IMR-90 (cell line): ENCODE results near the gene ZNF518B. TPM values are rescaled to one million over a fixed set of nuclear protein-coding genes. Genes with fewer than 3 reads are reported as not detected.

ENCODE experiments used
- ATAC-seq: fragments of 200-7000 bp; cut with Tn5 transposase; 2 replicates; pipeline ENCODE4 v1.9.1; 2020; ENCODE audit warnings: low read depth, mild to moderate bottlenecking, moderate library complexity
- BruUV-seq: library from RNA; stranded (reverse); fragments of 400-500 nt; replicated peaks from 2 replicates; lab custom pipeline; 2021; lab: Mats Ljungman, UMichigan
- CTCF ChIA-PET: fragments of 300-600 bp; formaldehyde crosslinking; extraction: SDS; loops from one replicate; lab custom pipeline; 2021; ENCODE audit warnings: antibody characterized with exemption; lab: Yijun Ruan, JAX
- POLR2A ChIA-PET: fragments of 300-600 bp; sonication (Branson Sonifier 250); formaldehyde crosslinking; loops from one replicate; lab custom pipeline; 2022; ENCODE audit warnings: antibody characterized with exemption; ENCODE audit not compliant: unreplicated experiment; lab: Charles Lee
- DNase-seq: peaks from one replicate; pipeline ENCODE4 v3.0.0; 2013
- H2AFZ ChIP-seq: replicated peaks from 2 replicates; pipeline ENCODE3; 2013; ENCODE audit warnings: low read length, mild to moderate bottlenecking; ENCODE audit not compliant: poor library complexity
- H2AK5ac ChIP-seq: 2 replicates; pipeline ENCODE4 v1.6.1; 2013; ENCODE audit warnings: low read depth, low read length, inconsistent platforms
- H2AK9ac ChIP-seq: replicated peaks from 2 replicates; pipeline ENCODE3; 2013; ENCODE audit warnings: mild to moderate bottlenecking, low read depth, low read length, moderate library complexity; ENCODE audit not compliant: poor library complexity
- H2BK120ac ChIP-seq: 2 replicates; pipeline ENCODE4 v1.6.1; 2013; ENCODE audit warnings: low read depth, low read length, inconsistent platforms
- H2BK15ac ChIP-seq: 3 replicates; pipeline ENCODE4 v1.6.1; 2013; ENCODE audit warnings: low read depth, low read length, inconsistent platforms
- H2BK20ac ChIP-seq: 2 replicates; pipeline ENCODE4 v1.6.1; 2013; ENCODE audit warnings: low read depth, mild to moderate bottlenecking, inconsistent platforms, low read length, moderate library complexity
- H2BK5ac ChIP-seq: 2 replicates; pipeline ENCODE4 v1.6.1; 2013; ENCODE audit warnings: mild to moderate bottlenecking, low read depth, low read length, inconsistent platforms; ENCODE audit not compliant: poor library complexity, severe bottlenecking
- H3K14ac ChIP-seq: replicated peaks from 2 replicates; pipeline ENCODE4 v1.6.1; 2013; ENCODE audit warnings: low read depth, low read length, inconsistent platforms
- H3K18ac ChIP-seq: 2 replicates; pipeline ENCODE4 v1.6.1; 2013; ENCODE audit warnings: low read depth, low read length, control low read depth
- H3K23ac ChIP-seq: 2 replicates; pipeline ENCODE4 v1.6.1; 2013; ENCODE audit warnings: low read depth, low read length, inconsistent platforms
- H3K27ac ChIP-seq: 2 replicates; pipeline ENCODE4 v1.5.1; 2013; ENCODE audit warnings: mild to moderate bottlenecking, control low read depth, low read length; ENCODE audit not compliant: insufficient read depth
- H3K27me3 ChIP-seq: 2 replicates; pipeline ENCODE4 v1.6.1; 2013; ENCODE audit warnings: low read length; ENCODE audit not compliant: control insufficient read depth, insufficient read depth
- H3K36me3 ChIP-seq: 2 replicates; pipeline ENCODE4 v1.6.1; 2013; ENCODE audit warnings: low read length, mixed read lengths; ENCODE audit not compliant: control insufficient read depth, insufficient read depth
- H3K4ac ChIP-seq: 2 replicates; pipeline ENCODE4 v1.6.1; 2013; ENCODE audit warnings: low read depth, low read length, inconsistent platforms
- H3K4me1 ChIP-seq: 2 replicates; pipeline ENCODE4 v1.6.1; 2013; ENCODE audit warnings: low read length, mixed read lengths; ENCODE audit not compliant: control insufficient read depth, insufficient read depth
- H3K4me2 ChIP-seq: 2 replicates; pipeline ENCODE4 v1.6.1; 2013; ENCODE audit warnings: low read depth, mild to moderate bottlenecking, control low read depth, low read length, moderate library complexity
- H3K4me3 ChIP-seq: 2 replicates; pipeline ENCODE4 v1.5.1; 2013; ENCODE audit warnings: low read depth, mild to moderate bottlenecking, control low read depth, low read length, moderate library complexity; ENCODE audit not compliant: insufficient read depth
- H3K56ac ChIP-seq: 2 replicates; pipeline ENCODE4 v1.6.1; 2013; ENCODE audit warnings: low read length, inconsistent platforms; ENCODE audit not compliant: insufficient read depth; ENCODE audit errors: extremely low read depth
- H3K79me1 ChIP-seq, 2 experiments: 2 replicates each; pipeline ENCODE4 v1.6.1; 2013; ENCODE audit warnings: low read length in 2 of 2, inconsistent platforms in 1 of 2, low read depth in 1 of 2
- H3K9ac ChIP-seq: 2 replicates; pipeline ENCODE4 v1.6.1; 2013; ENCODE audit warnings: low read depth, low read length, control low read depth
- H3K9me1 ChIP-seq: 2 replicates; pipeline ENCODE4 v1.6.1; 2013; ENCODE audit warnings: low read length, inconsistent platforms; ENCODE audit not compliant: insufficient read depth
- H3K9me3 ChIP-seq: 2 replicates; pipeline ENCODE4 v1.6.1; 2013; ENCODE audit warnings: low read length; ENCODE audit not compliant: control insufficient read depth, insufficient read depth
- H4K20me1 ChIP-seq: 2 replicates; pipeline ENCODE4 v1.6.1; 2013; ENCODE audit warnings: low read length, inconsistent platforms; ENCODE audit not compliant: insufficient read depth
- H4K5ac ChIP-seq: 2 replicates; pipeline ENCODE4 v1.6.1; 2013; ENCODE audit warnings: mild to moderate bottlenecking, low read depth, low read length, control low read depth
- H4K8ac ChIP-seq, 2 experiments: 2 replicates each; pipeline ENCODE4 v1.6.1; 2013; ENCODE audit warnings: low read depth in 2 of 2, low read length in 2 of 2, control low read depth in 1 of 2, inconsistent platforms in 1 of 2
- H4K91ac ChIP-seq: 2 replicates; pipeline ENCODE4 v1.6.1; 2013; ENCODE audit warnings: low read depth, low read length, inconsistent platforms; ENCODE audit not compliant: insufficient read depth
- BHLHE40 ChIP-seq: fragments of 150-350 bp; IDR thresholded peaks from 2 replicates; pipeline ENCODE4 v1.6.1; 2016; ENCODE audit warnings: mild to moderate bottlenecking, low read depth, low read length
- CEBPB ChIP-seq: IDR thresholded peaks from 2 replicates; pipeline ENCODE4 v1.6.1; 2012; ENCODE audit warnings: low read depth, low read length, improper control_type of control experiment
- CHD1 ChIP-seq: IDR thresholded peaks from 2 replicates; pipeline ENCODE4 v1.6.1; 2012; ENCODE audit warnings: low read depth, low read length, improper control_type of control experiment
- FOS ChIP-seq: fragments of 150-350 bp; IDR thresholded peaks from 2 replicates; pipeline ENCODE4 v1.6.1; 2016; ENCODE audit warnings: low read depth, low read length
- MAFK ChIP-seq: IDR thresholded peaks from 2 replicates; pipeline ENCODE4 v1.6.1; 2012; ENCODE audit warnings: low read depth, low read length, improper control_type of control experiment
- MAZ ChIP-seq: IDR thresholded peaks from 2 replicates; pipeline ENCODE4 v1.6.1; 2012; ENCODE audit warnings: low read depth, mild to moderate bottlenecking, low read length, improper control_type of control experiment, moderate library complexity, borderline replicate concordance
- MXI1 ChIP-seq: IDR thresholded peaks from 2 replicates; pipeline ENCODE4 v1.6.1; 2012; ENCODE audit warnings: low read depth, mild to moderate bottlenecking, low read length, moderate library complexity, borderline replicate concordance
- NFE2L2 ChIP-seq: fragments of 150-350 bp; IDR thresholded peaks from 2 replicates; pipeline ENCODE4 v1.6.1; 2016; ENCODE audit warnings: low read depth, mild to moderate bottlenecking, low read length
- POLR2A ChIP-seq: IDR thresholded peaks from 2 replicates; pipeline ENCODE4 v1.6.1; 2012; ENCODE audit warnings: mild to moderate bottlenecking, low read depth, low read length
- RAD21 ChIP-seq: IDR thresholded peaks from 2 replicates; pipeline ENCODE4 v1.6.1; 2012; ENCODE audit warnings: low read length, improper control_type of control experiment
- RCOR1 ChIP-seq: IDR thresholded peaks from 2 replicates; pipeline ENCODE4 v1.6.1; 2012; ENCODE audit warnings: mild to moderate bottlenecking, low read length, improper control_type of control experiment; ENCODE audit not compliant: insufficient replicate concordance
- RFX5 ChIP-seq: IDR thresholded peaks from 2 replicates; pipeline ENCODE4 v1.8.0; 2012; ENCODE audit warnings: low read depth, mild to moderate bottlenecking, low read length, moderate library complexity
- SMC3 ChIP-seq: fragments of 150-350 bp; IDR thresholded peaks from 2 replicates; pipeline ENCODE4 v1.6.1; 2016; ENCODE audit warnings: low read depth, mild to moderate bottlenecking, antibody characterized with exemption, low read length, moderate library complexity
- WGBS, 2 experiments: methylation state at CpG; one replicate each; pipeline versions ENCODE4 v1.1.5 to v1.1.7; 2013; ENCODE audit warnings: missing lambda C conversion rate in 2 of 2; ENCODE audit not compliant: insufficient read length in 1 of 2; ENCODE audit errors: extremely low coverage in 2 of 2; 5-methylcytosine and 5-hydroxymethylcytosine counted together
- dilution Hi-C: fragments of 300-500 bp; cut with HindIII; formaldehyde crosslinking; loops from one replicate; pipeline ENCODE4 v1.14.3; 2018; ENCODE audit warnings: low sequenced_read_pairs; ENCODE audit not compliant: unreplicated experiment
- in situ Hi-C: fragments of 300-500 bp; cut with MboI; formaldehyde crosslinking; loops from 3 replicates; pipeline ENCODE4 v1.14.3; 2019; ENCODE audit warnings: low sequenced_read_pairs, inconsistent platforms, mixed read lengths
- intact Hi-C: fragments of 100-400 bp; cut with micrococcal nuclease; formaldehyde crosslinking; loops from 2 replicates; pipeline ENCODE4 v1.10.0; 2022
- polyA plus RNA-seq, 3 experiments: library from polyadenylated mRNA; depleted of rRNA; stranded (reverse); fragments of >200 nt; gene quantifications; 2 replicates each; pipeline ENCODE4 v1.2.3, GENCODE V29; 2012; ENCODE audit warnings: low replicate concordance in 1 of 3
- total RNA-seq: library from RNA; depleted of rRNA; stranded (reverse); fragments of >200 nt; gene quantifications from 2 replicates; pipeline ENCODE4 v1.2.3, GENCODE V29; 2012
- TF ChIP-seq, protein P1 (sequence below): fragments of 150-350 bp; IDR thresholded peaks from 2 replicates; pipeline ENCODE4 v1.6.1; 2016; ENCODE audit warnings: low read depth, mild to moderate bottlenecking, low read length, moderate library complexity, borderline replicate concordance
- TF ChIP-seq, protein P2 (sequence below): conservative IDR thresholded peaks from 2 replicates; pipeline ENCODE4 v1.5.1; 2012; ENCODE audit warnings: mild to moderate bottlenecking, low read depth, low read length, improper control_type of control experiment
- TF ChIP-seq, protein P3 (sequence below): fragments of 150-350 bp; IDR thresholded peaks from 2 replicates; pipeline ENCODE4 v1.6.1; 2017; ENCODE audit warnings: mild to moderate bottlenecking, antibody characterized with exemption, low read length, low read depth

ZNF518B gene
- total and polyA plus RNA-seq, 2 of the 4 experiments (the other 2 are of a cell fraction): 7.3 to 56.8 TPM

DNA sequence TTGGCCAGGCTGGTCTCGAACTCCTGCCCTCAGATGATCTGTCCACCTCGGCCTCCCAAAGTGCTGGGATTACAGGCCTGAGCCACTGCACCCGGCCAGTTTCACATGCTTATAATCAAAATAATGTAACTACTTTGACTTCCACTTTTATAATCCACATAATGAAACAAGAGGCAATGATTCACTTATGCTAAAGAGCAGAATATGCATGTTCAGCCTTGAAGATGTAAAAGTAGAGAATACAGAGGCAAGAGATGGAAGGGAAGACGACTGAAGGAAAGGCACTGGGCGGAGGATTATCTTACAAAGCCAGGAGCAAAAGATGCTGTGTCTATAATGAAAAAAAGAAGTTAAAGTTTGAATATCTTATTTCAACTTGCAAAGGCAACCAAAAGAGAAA, 13.3 kb upstream of the ZNF518B start:
- intact Hi-C loops: no loop called here
- Histone ChIP-seq H3K36me3 (no peaks in the 10 kb centered on the region), H4K91ac (no peak overlapping the region), H2AFZ (no peak overlapping the region), H3K4me2 (no peak overlapping the region), H2BK20ac (no peak overlapping the region), H4K8ac (no peak overlapping the region), H3K4me1 (no peaks in the 10 kb centered on the region), H2AK5ac (no peak overlapping the region), H3K79me1 (no peaks in the 10 kb centered on the region), H3K4ac (no peak overlapping the region), H3K23ac (no peak overlapping the region), H4K5ac (no peak overlapping the region), H3K9me1 (no peaks in the 10 kb centered on the region), H4K20me1 (no peaks in the 10 kb centered on the region), H3K9me3 (no peaks in the 10 kb centered on the region), H2AK9ac (no peak overlapping the region), H2BK5ac (no peak overlapping the region), H3K18ac (no peak overlapping the region), H3K14ac (no peak overlapping the region), H2BK15ac (no peak overlapping the region), H3K56ac (no peak overlapping the region), H3K27ac (no peak overlapping the region), H3K27me3 (no peaks in the 10 kb centered on the region; the same call in 1 of the 2 replicates), H3K4me3 (no peak overlapping the region), H3K9ac (no peak overlapping the region), H2BK120ac (no peak overlapping the region)
- DNase-seq (no peak), ATAC-seq (no peak)
- BruUV-seq: no TSS peak
- POLR2A ChIA-PET: no interaction called here
- no CpG with 5 or more reads among the region's 5 CpGs for WGBS, 2 experiments
- TF ChIP-seq BHLHE40 (no peak), CEBPB (no peak), FOS (no peak), MXI1 (no peak), SMC3 (no peak), MAZ (no peak), NFE2L2 (no peak), MAFK (no peak), RCOR1 (no peak), CHD1 (no peak), POLR2A (no peak), RAD21 (no peak), RFX5 (no peak)
- TF ChIP-seq, protein P1, sequence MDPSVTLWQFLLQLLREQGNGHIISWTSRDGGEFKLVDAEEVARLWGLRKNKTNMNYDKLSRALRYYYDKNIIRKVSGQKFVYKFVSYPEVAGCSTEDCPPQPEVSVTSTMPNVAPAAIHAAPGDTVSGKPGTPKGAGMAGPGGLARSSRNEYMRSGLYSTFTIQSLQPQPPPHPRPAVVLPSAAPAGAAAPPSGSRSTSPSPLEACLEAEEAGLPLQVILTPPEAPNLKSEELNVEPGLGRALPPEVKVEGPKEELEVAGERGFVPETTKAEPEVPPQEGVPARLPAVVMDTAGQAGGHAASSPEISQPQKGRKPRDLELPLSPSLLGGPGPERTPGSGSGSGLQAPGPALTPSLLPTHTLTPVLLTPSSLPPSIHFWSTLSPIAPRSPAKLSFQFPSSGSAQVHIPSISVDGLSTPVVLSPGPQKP: no peak
- TF ChIP-seq, protein P2, sequence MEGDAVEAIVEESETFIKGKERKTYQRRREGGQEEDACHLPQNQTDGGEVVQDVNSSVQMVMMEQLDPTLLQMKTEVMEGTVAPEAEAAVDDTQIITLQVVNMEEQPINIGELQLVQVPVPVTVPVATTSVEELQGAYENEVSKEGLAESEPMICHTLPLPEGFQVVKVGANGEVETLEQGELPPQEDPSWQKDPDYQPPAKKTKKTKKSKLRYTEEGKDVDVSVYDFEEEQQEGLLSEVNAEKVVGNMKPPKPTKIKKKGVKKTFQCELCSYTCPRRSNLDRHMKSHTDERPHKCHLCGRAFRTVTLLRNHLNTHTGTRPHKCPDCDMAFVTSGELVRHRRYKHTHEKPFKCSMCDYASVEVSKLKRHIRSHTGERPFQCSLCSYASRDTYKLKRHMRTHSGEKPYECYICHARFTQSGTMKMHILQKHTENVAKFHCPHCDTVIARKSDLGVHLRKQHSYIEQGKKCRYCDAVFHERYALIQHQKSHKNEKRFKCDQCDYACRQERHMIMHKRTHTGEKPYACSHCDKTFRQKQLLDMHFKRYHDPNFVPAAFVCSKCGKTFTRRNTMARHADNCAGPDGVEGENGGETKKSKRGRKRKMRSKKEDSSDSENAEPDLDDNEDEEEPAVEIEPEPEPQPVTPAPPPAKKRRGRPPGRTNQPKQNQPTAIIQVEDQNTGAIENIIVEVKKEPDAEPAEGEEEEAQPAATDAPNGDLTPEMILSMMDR: no peak
- TF ChIP-seq, protein P3, sequence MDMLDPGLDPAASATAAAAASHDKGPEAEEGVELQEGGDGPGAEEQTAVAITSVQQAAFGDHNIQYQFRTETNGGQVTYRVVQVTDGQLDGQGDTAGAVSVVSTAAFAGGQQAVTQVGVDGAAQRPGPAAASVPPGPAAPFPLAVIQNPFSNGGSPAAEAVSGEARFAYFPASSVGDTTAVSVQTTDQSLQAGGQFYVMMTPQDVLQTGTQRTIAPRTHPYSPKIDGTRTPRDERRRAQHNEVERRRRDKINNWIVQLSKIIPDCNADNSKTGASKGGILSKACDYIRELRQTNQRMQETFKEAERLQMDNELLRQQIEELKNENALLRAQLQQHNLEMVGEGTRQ: no peak
- CTCF ChIA-PET: no interaction called here
- dilution Hi-C loops: no loop called here
- in situ Hi-C loops: no loop called here
